Skin epidermis (tissue), 12 donors: Measurements from ENCODE around the gene MYO16.

Source experiments
- H3K27ac ChIP-seq, 21 experiments: fragments of 200-600 bp; sonication (generic) in 11 of 21; one replicate each; pipeline ENCODE4 v1.5.0; 2020; ENCODE audit warnings: mild to moderate bottlenecking in 3 of 21, inconsistent platforms in 2 of 21, moderate library complexity in 2 of 21
- H3K4me3 ChIP-seq, 7 experiments: fragments of 200-600 bp; sonication (generic) in 2 of 7; one replicate each; pipeline ENCODE4 v1.5.0; 2020; ENCODE audit warnings: inconsistent platforms in 2 of 7, mild to moderate bottlenecking in 2 of 7, moderate library complexity in 1 of 7

MYO16 gene

DNA sequence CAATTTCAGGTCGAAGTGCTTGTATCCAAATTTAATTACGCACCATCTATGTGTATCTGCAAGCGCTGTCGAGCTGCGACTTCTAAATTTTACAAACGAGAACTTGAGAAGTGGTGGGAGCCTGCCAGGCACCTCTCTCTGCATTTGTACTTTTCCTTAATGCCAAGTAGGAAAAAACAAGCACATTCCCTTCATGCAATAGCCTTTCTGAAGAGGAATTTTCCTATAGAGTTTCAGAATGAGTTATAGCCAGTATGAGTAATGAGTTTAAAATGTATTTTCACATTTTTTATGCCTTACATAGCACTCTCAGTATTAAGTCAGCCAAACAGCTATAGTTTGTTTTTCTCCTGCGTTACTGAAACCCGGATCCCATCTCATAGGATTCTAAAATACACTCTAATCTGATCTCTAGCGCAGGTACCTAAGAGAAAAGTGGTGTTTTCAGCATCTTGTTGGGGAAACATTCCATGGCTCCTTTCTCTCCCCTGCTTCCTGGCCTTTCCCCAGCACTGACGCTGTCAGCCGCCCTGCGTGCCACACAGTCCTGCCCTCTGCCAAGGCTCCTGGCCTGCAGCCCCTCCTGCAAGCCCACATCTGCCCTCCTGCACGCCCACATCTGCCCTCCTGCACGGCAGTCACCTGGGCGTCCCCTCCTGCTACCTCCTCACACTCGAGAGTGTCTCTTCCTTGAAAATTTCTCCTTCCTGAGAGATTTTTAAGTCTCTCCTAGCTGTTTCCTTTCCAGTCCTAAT, 526.9 kb downstream of the MYO16 start:
- peak overlapping the region in 8 of 21 experiments; percentile 2 to 47 (median 28) for H3K27ac ChIP-seq
- no peak overlapping the region for H3K4me3 ChIP-seq

DNA sequence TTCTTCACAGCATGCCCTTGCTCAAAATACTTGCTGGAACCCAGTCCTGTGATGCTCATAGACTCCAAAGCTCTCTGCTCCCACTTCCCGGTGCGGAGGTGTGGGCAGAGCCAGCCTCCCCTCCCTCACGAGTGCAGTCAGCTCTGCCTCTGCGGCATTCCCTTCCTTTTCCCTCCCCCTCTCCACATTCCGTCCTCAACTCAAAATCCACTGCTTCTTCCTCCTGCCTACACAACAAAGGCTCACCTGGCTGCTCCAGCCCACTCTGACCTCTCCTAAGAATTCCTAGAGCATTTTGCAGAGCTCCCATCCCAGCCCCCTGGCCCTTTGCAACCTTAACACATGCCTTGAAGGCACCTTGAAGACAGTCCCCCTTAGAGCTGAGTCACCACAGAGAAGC, 527.9 kb downstream of the MYO16 start:
- H3K27ac ChIP-seq: no peak overlapping the region
- H3K4me3 ChIP-seq: no peak overlapping the region

DNA sequence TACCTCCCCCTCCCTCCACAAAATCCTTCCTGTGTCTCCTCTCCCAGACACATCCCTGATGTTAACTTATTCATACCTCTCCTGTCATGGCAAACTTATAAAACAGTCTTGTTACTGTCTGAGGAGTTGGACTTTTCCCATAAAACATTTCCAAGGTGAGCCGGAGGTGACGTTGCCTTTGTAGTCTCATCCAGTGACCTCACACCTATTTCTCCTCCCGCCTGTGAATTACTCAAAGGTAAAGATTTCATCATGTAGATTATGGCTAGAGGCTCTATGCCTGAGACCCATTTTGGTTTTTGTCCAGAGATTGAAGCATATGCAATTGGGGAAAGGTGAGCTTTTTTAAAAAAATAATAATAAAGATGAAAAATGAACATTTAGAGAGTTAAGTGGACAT, 529.0 kb downstream of the MYO16 start:
- Histone ChIP-seq H3K27ac (no peak overlapping the region), H3K4me3 (no peak overlapping the region)

DNA sequence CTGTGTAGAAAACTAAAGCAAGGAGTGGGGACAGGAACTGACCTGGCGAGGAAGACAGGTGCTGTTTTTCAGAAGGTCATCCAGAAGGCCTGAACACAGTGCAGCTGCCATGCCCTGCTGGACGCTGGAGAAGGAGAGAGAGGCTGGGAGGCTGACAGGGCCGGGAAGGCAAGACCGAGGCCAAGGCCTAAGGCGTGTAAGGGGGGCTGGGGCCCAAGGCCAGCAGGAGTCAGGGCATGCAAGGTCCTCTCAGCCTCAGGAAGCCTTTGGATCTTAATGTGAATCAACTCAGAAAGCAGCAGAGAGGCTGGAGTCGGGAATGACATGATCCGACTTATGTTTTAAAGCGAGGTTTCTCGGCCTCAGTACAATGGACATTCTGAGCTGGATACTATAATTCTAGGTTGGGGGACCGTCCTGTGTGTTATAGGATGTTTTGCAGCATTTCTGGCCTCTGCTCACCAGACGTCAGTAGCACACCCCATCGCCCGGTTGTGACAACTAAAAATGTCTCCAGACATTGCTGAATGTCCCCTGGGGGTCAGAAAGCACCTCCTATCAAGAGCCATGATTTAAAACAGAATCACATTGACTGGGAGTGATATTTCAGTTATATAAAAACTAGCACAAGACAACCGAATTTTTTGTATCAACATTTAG, 530.4 kb downstream of the MYO16 start:
- Histone ChIP-seq H3K27ac (no peak overlapping the region), H3K4me3 (no peak overlapping the region)

DNA sequence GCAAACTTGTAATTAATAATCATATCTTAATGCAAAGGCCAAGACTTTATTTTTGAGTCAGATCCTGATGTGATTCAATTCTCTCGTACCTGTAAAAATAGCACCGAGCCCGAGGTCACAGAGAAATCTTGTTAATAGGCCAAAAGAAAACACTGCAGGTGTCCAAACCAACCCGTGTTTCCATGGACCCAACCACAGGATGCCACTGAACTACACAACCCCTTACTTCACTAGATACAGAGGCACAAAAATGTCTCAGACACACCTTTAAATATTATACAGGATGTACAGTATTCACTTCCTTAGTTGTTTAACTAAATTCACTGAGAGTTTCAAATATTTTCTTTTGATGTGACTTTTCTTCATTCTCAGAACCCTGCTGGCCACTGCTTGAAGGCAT, 530.9 kb downstream of the MYO16 start:
- no peak overlapping the region for H3K27ac ChIP-seq
- H3K4me3 ChIP-seq: no peak overlapping the region

DNA sequence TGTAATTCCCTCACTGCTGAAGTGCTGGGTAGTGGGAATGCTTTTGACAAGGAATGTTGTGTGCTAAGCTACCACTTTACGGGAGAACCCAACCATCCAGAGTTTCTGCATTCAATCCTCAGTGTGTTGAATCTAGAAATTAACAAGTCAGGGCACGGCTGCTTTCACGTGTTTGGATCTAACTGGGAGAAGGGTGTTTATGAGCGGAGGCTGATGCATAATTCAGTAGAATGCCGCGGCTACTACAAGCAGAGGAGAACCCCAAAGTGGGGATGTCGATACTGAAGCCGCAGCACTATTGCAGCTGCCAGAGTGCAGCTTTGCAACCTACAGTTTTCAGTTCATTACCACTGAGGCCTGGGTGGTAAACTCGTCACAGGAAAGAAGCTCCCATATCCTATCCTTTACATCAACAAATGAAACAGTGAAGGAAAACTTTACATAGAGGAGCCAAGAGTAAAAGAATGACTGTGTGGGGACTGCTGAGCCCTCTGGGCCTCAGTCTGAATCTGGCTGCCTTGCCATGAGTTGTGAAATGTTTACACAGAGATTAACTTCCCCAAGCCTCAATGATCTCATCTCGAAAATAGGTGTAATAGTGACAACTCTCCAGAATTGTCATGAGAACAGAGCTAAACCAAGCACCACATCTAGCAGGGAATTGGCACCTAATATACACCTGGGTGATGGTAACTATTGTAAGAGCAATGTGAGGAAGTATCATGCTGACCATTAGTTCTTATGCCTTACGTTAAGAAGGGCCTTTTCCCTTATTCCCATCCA, 531.7 kb downstream of the MYO16 start:
- H3K4me3 ChIP-seq: no peak overlapping the region
- no peak overlapping the region for H3K27ac ChIP-seq

DNA sequence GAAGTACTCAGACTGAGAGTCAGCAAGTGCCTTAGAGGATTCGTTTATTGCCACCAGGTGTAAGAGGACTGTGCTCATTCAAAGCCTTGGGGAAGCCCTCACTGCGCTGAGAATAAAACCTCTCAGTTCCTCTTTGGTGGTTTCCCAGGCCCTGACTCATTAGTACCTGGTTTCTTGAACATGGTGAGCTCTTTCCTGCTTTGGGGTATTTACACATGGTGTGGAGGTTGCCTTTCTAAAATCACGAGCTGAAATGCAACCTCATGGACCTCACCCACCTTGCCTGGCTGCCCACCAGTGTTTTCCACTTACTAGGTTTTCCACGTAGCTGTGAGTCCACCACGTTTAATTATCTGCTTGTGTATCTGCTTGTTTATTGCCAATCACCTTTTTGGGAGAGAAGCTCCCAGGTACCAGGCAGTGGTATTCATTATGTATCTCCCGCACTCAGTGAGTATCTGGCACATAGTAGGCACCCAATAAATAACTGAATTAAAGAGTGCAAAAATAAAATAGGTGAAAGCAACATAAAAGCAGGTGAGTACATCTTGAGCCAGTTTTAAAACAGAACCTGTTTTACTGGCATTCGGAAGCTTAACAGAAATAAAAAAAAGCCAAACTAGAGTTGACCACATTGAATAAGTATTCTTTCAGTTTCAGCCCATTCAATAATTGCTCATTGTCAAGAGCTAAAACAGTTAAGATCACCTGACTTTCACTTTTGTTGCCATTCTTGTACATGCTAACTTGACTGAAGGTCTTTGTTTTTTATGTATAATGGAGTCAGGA, 533.0 kb downstream of the MYO16 start:
- no peak overlapping the region for H3K27ac ChIP-seq
- no peak overlapping the region for H3K4me3 ChIP-seq

DNA sequence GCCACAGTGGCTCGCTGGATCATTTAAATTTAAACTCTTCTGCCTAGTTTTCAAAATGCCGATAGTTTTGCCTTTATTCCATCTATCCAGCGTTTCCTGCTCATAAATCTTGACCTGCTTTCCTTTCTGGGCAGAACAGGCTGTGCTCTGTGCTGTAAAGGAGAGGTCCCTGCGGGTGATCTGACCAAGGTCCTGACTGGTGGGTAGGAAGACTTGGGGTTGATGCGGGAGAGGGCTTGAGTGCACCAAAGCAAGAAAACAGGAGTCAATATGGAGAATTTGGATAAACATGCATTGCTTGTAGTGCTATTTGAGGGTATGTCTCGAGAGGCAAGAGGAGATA, 533.6 kb downstream of the MYO16 start:
- no peak overlapping the region for H3K4me3 ChIP-seq
- H3K27ac ChIP-seq: no peak overlapping the region

DNA sequence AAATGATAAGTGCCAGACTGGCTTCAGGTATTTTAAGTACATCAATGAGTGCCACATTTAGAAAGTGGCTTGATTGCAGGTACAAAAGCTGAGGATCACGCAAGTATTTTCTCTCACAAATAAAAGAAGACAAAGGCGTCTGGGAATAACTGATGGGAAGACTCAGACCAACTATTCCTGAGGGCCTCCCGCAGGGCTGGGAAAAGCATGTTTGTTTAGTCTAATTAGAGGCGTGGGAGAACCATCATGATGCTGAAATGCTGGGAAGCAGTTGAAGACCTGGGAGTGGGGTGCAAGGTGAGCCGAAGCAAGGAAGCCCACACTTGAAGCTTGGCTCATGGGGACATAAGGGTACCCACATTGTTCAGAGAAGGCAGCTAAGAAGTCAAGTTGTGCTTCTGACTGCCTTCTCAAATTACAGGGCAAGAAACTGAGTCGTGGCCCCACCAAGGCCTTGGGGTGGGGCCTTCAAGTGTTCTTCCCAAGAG, 536.0 kb downstream of the MYO16 start:
- Histone ChIP-seq H3K27ac (no peak overlapping the region), H3K4me3 (no peak overlapping the region)

DNA sequence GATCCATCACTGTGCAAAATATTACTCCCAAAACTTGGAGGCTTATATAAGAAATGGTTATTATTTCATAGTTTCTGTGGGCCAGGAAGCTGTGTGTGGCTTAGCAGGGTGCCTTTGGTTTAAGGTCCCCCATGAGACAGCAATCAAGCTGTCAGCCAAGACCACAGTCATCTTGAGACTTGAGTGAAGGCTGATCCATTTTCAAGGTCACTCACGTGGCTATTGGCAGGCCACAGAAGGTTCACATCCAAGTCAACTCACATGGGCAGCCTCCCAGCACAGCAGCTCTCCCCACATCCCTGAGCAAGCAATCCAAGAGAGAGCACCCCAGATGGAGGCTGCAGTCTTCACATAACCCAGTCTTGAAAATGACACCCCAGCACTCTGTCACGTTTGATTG, 537.4 kb downstream of the MYO16 start:
- no peak overlapping the region for H3K27ac ChIP-seq

DNA sequence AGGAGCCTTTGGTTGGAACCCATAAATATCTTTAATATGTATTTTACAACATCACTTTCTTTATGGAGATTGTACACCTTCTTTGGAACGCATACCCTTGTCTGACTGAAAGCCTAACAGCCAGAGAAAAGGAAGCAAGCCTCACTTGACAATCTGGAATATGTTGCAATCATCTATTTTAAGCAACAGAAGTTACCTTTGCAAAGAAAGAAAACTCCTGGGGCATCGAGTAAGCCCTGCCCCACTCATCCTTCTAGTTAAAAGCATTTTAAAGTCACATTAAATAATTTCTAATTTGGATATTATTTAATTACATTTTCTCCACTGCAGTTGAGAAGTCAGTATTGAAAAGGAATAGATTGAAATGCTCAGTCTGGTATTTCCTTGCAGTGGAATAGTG, 542.7 kb downstream of the MYO16 start:
- H3K27ac ChIP-seq: no peak overlapping the region
- H3K4me3 ChIP-seq: no peak overlapping the region

More for the DNA sequence above, 537.4 kb downstream of the MYO16 start:
- no peak overlapping the region for H3K4me3 ChIP-seq

DNA sequence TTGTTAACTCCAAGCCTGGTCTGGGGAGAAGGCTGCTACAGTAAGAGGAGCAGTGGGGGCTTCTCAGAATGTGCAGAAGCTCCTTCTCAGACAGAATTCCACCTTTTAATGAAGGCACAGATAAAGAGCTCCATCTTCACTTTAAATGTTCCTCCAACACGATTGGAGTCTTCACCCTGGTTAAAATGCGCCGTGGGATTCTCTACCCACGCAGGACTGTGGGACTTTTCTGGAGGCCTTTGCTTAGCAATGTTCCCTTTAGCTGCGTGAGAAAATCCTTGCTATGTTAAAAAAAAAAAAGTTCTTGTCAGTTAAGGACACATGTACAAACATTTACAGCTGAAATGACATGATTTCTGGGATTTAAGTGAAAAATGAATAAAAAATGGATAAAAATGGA, 546.3 kb downstream of the MYO16 start:
- H3K4me3 ChIP-seq: no peak overlapping the region

DNA sequence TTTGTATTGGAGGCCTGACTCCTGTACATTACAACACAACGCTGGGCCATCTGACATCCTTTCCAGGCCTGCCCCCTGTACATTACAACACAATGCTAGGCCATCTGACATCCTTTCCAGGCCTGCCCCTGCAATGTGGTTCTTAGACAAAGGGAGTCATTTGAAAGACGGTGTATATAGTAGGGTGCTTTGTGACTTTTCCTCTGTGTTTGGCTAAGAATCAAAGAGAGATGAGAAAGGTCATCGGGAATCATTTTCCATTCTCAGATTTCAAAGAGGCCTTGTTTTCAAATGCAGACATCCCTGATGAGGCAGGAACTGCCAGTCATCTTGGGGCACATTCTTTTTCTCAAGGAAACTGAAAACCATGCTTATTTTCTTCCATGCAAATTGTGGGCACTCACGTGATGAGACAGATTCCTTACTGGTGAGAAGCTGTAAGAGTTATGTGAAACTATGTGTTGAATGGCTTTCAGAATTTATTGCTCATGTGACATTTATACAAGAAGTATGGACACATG, 551.6 kb downstream of the MYO16 start:
- Histone ChIP-seq H3K27ac (no peak overlapping the region), H3K4me3 (no peak overlapping the region)

More for the DNA sequence above, 546.3 kb downstream of the MYO16 start:
- H3K27ac ChIP-seq: no peak overlapping the region

DNA sequence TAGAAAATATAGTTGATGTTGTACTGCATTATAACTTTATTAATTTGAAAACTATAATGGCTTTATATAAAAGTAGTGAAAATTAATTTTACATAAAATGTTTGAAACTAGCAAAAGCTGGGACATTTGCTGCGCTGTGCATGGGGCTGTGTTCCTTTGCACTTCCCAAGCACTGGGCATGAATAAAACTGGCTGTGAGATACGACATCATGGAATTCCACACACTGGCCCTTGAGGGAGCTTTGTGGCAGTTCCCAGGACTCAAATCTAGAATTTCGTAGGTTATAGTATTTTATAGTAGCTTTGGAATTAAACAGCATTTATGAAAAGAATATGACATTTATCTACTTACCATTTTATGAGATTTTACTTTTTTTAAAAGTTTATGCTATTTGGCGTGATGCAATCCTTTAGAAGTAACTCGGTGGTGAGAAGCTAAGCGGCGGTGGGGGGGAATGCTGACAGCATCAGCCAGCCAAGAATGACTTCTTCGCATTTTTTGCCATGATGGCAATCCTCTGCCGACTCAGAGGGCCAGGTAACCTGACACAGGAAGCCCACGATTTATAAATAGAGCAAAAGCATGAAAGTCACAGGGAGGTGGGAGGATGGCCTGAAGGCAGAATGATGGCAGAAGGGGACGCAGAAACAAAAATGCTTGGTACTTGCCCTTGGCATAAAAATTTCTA, 553.5 kb downstream of the MYO16 start:
- Histone ChIP-seq H3K4me3 (no peak overlapping the region), H3K27ac (no peak overlapping the region)

DNA sequence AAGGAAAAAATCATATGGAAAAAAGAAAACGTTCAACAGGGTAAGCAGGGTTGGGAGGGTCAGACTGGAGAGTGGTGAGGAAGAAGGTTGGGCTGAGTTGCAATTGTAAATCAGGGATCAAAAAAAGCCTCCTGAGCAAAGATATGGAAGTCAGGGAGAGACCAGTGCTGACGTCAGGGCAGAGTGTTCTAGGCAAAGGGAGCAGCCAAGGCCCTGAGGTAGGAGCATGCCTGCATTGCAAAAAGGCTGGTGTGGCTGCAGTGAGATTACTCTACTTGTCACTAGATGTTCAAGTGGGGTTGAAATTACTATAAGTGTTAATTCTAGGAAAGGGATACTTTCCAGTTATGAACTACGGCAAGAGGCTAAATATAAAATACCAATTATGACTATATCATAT, 562.0 kb downstream of the MYO16 start:
- Histone ChIP-seq H3K27ac (no peak overlapping the region), H3K4me3 (no peak overlapping the region)

DNA sequence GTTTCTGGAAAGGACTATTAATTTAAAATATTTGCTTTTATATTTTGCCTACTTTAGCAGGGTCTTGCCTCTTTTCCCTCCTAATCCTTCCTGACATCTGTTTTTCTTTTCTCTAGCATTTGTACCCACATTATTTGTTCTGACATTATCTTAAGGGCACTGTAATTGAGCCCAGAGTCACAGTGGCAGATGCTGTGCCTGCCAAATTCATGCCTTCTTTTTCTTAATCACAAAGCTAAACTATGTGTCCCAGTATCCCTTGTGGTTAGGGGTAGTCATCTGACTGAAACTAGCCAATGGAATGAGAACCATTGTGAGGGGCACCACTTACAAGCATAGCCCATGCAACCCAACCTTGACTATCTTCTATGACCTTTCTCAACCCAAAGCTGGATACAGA, 562.9 kb downstream of the MYO16 start:
- Histone ChIP-seq H3K27ac (no peak overlapping the region), H3K4me3 (no peak overlapping the region)

DNA sequence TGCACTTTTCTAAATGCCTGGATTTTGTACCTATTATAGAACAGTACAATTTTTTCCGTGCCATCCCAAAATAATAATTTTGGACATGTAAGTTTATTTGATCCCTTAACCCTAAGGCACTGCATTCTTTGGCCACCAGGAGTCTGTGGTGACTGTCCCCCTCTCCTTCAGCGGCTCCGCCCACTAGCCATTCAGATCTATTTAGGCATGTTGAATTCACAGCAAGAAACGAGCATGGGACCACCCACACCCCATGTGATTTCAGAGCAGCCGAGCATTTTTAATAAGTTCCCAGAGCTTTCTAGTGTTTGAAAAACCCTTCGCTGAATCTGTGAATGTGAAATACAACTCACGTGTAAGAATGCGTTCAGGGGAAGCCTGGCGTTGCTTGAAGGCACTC, 567.5 kb downstream of the MYO16 start:
- no peak overlapping the region for H3K4me3 ChIP-seq

DNA sequence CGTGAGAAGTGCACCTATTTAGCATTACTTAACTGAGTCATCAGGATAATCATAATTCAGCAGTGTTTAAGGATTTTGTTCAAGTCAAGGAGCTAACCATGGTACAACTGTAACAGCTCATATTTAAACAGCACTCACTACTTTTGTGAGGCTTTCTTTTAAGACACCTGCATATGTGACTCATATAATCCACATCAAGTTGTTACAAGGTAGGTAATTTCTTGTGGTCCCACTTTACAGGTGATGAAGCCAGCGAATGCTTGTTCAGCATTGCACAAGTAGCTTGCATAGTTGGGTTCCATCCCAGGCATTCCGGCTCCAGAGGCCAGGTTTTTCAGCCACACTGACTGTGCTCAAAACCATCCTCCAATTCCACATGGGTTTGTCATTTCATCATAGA, 569.2 kb downstream of the MYO16 start:
- Histone ChIP-seq H3K27ac (no peak overlapping the region), H3K4me3 (no peak overlapping the region)

More for the DNA sequence above, 567.5 kb downstream of the MYO16 start:
- H3K27ac ChIP-seq: no peak overlapping the region

DNA sequence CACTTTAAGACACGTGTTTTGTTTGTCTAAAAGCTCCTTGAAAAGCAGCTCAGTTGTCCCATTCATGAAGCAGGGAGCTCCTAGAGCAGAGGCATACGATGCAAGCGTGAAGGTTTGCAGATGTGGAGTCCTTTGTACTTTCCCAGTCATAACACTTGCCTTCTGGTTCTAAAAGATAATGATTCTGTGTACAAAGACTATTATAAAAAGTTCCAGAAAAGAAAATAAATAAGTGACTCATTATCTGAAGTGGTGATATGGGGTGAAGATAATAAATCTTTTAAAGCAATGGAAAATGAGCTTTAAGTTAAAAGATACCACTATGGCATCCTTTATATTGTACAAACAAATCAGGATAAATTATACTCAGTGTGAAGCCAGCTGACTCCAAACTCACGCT, 569.9 kb downstream of the MYO16 start:
- Histone ChIP-seq H3K4me3 (no peak overlapping the region), H3K27ac (no peak overlapping the region)
